Stomach (tissue), 4 donors: Measurements from ENCODE around the gene OAF.
"Not testable (repeated sequence)": the region's sequence is repeated elsewhere in the genome, so short reads cannot be mapped to it uniquely, and the experiment has no call there.

Experiments
- CTCF ChIP-seq, 7 experiments: fragments of 450-650 bp in 4 of 7; fragments of 200-600 bp in 3 of 7; sonication (generic) in 3 of 7; IDR thresholded peaks; one replicate each; pipeline ENCODE4 v1.5.1; 2016 to 2019; ENCODE audit warnings: antibody characterized with exemption in 7 of 7, control low read depth in 2 of 7, mild to moderate bottlenecking in 1 of 7
- EP300 ChIP-seq: sonication (generic); formaldehyde crosslinking; IDR thresholded peaks from one replicate; pipeline ENCODE4 v1.6.1; 2017; ENCODE audit warnings: antibody characterized with exemption
- POLR2A ChIP-seq, 4 donors: fragments of 450-650 bp; IDR thresholded peaks; one replicate each; pipeline ENCODE4 v1.6.1; 2016; ENCODE audit warnings: antibody characterized with exemption in 4 of 4, control low read depth in 2 of 4, mild to moderate bottlenecking in 1 of 4, moderate library complexity in 1 of 4

GRCh38 chr11:120253377-120253776 is 42.5 kb downstream of the OAF start:
- TF ChIP-seq POLR2A (IDR thresholded peaks at IDR 0.05); CTCF (IDR thresholded peaks at IDR 0.05); EP300: not testable (repeated sequence)
